IMR-90 (cell line): Measurements from ENCODE around the gene CYP3A4. TPM values are rescaled to one million over a fixed set of nuclear protein-coding genes. Genes with fewer than 3 reads are reported as not detected.

Experiments
- ATAC-seq: fragments of 200-7000 bp; cut with Tn5 transposase; 2 replicates; pipeline ENCODE4 v1.9.1; 2020; ENCODE audit warnings: low read depth, mild to moderate bottlenecking, moderate library complexity
- BruUV-seq: library from RNA; stranded (reverse); fragments of 400-500 nt; replicated peaks from 2 replicates; lab custom pipeline; 2021; lab: Mats Ljungman, UMichigan
- CTCF ChIA-PET: fragments of 300-600 bp; formaldehyde crosslinking; extraction: SDS; loops from one replicate; lab custom pipeline; 2021; ENCODE audit warnings: antibody characterized with exemption; lab: Yijun Ruan, JAX
- POLR2A ChIA-PET: fragments of 300-600 bp; sonication (Branson Sonifier 250); formaldehyde crosslinking; loops from one replicate; lab custom pipeline; 2022; ENCODE audit warnings: antibody characterized with exemption; ENCODE audit not compliant: unreplicated experiment; lab: Charles Lee
- DNase-seq: peaks from one replicate; pipeline ENCODE4 v3.0.0; 2013
- H2AFZ ChIP-seq: replicated peaks from 2 replicates; pipeline ENCODE3; 2013; ENCODE audit warnings: low read length, mild to moderate bottlenecking; ENCODE audit not compliant: poor library complexity
- H2AK5ac ChIP-seq: 2 replicates; pipeline ENCODE4 v1.6.1; 2013; ENCODE audit warnings: low read depth, low read length, inconsistent platforms
- H2AK9ac ChIP-seq: replicated peaks from 2 replicates; pipeline ENCODE3; 2013; ENCODE audit warnings: mild to moderate bottlenecking, low read depth, low read length, moderate library complexity; ENCODE audit not compliant: poor library complexity
- H2BK120ac ChIP-seq: 2 replicates; pipeline ENCODE4 v1.6.1; 2013; ENCODE audit warnings: low read depth, low read length, inconsistent platforms
- H2BK15ac ChIP-seq: 3 replicates; pipeline ENCODE4 v1.6.1; 2013; ENCODE audit warnings: low read depth, low read length, inconsistent platforms
- H2BK20ac ChIP-seq: 2 replicates; pipeline ENCODE4 v1.6.1; 2013; ENCODE audit warnings: low read depth, mild to moderate bottlenecking, inconsistent platforms, low read length, moderate library complexity
- H2BK5ac ChIP-seq: 2 replicates; pipeline ENCODE4 v1.6.1; 2013; ENCODE audit warnings: mild to moderate bottlenecking, low read depth, low read length, inconsistent platforms; ENCODE audit not compliant: poor library complexity, severe bottlenecking
- H3K14ac ChIP-seq: replicated peaks from 2 replicates; pipeline ENCODE4 v1.6.1; 2013; ENCODE audit warnings: low read depth, low read length, inconsistent platforms
- H3K18ac ChIP-seq: 2 replicates; pipeline ENCODE4 v1.6.1; 2013; ENCODE audit warnings: low read depth, low read length, control low read depth
- H3K23ac ChIP-seq: 2 replicates; pipeline ENCODE4 v1.6.1; 2013; ENCODE audit warnings: low read depth, low read length, inconsistent platforms
- H3K27ac ChIP-seq: 2 replicates; pipeline ENCODE4 v1.5.1; 2013; ENCODE audit warnings: mild to moderate bottlenecking, control low read depth, low read length; ENCODE audit not compliant: insufficient read depth
- H3K27me3 ChIP-seq: 2 replicates; pipeline ENCODE4 v1.6.1; 2013; ENCODE audit warnings: low read length; ENCODE audit not compliant: control insufficient read depth, insufficient read depth
- H3K36me3 ChIP-seq: 2 replicates; pipeline ENCODE4 v1.6.1; 2013; ENCODE audit warnings: low read length, mixed read lengths; ENCODE audit not compliant: control insufficient read depth, insufficient read depth
- H3K4ac ChIP-seq: 2 replicates; pipeline ENCODE4 v1.6.1; 2013; ENCODE audit warnings: low read depth, low read length, inconsistent platforms
- H3K4me1 ChIP-seq: 2 replicates; pipeline ENCODE4 v1.6.1; 2013; ENCODE audit warnings: low read length, mixed read lengths; ENCODE audit not compliant: control insufficient read depth, insufficient read depth
- H3K4me2 ChIP-seq: 2 replicates; pipeline ENCODE4 v1.6.1; 2013; ENCODE audit warnings: low read depth, mild to moderate bottlenecking, control low read depth, low read length, moderate library complexity
- H3K4me3 ChIP-seq: 2 replicates; pipeline ENCODE4 v1.5.1; 2013; ENCODE audit warnings: low read depth, mild to moderate bottlenecking, control low read depth, low read length, moderate library complexity; ENCODE audit not compliant: insufficient read depth
- H3K56ac ChIP-seq: 2 replicates; pipeline ENCODE4 v1.6.1; 2013; ENCODE audit warnings: low read length, inconsistent platforms; ENCODE audit not compliant: insufficient read depth; ENCODE audit errors: extremely low read depth
- H3K79me1 ChIP-seq, 2 experiments: 2 replicates each; pipeline ENCODE4 v1.6.1; 2013; ENCODE audit warnings: low read length in 2 of 2, inconsistent platforms in 1 of 2, low read depth in 1 of 2
- H3K9ac ChIP-seq: 2 replicates; pipeline ENCODE4 v1.6.1; 2013; ENCODE audit warnings: low read depth, low read length, control low read depth
- H3K9me1 ChIP-seq: 2 replicates; pipeline ENCODE4 v1.6.1; 2013; ENCODE audit warnings: low read length, inconsistent platforms; ENCODE audit not compliant: insufficient read depth
- H3K9me3 ChIP-seq: 2 replicates; pipeline ENCODE4 v1.6.1; 2013; ENCODE audit warnings: low read length; ENCODE audit not compliant: control insufficient read depth, insufficient read depth
- H4K20me1 ChIP-seq: 2 replicates; pipeline ENCODE4 v1.6.1; 2013; ENCODE audit warnings: low read length, inconsistent platforms; ENCODE audit not compliant: insufficient read depth
- H4K5ac ChIP-seq: 2 replicates; pipeline ENCODE4 v1.6.1; 2013; ENCODE audit warnings: mild to moderate bottlenecking, low read depth, low read length, control low read depth
- H4K8ac ChIP-seq, 2 experiments: 2 replicates each; pipeline ENCODE4 v1.6.1; 2013; ENCODE audit warnings: low read depth in 2 of 2, low read length in 2 of 2, control low read depth in 1 of 2, inconsistent platforms in 1 of 2
- H4K91ac ChIP-seq: 2 replicates; pipeline ENCODE4 v1.6.1; 2013; ENCODE audit warnings: low read depth, low read length, inconsistent platforms; ENCODE audit not compliant: insufficient read depth
- FOS ChIP-seq: fragments of 150-350 bp; IDR thresholded peaks from 2 replicates; pipeline ENCODE4 v1.6.1; 2016; ENCODE audit warnings: low read depth, low read length
- MAFK ChIP-seq: IDR thresholded peaks from 2 replicates; pipeline ENCODE4 v1.6.1; 2012; ENCODE audit warnings: low read depth, low read length, improper control_type of control experiment
- MAZ ChIP-seq: IDR thresholded peaks from 2 replicates; pipeline ENCODE4 v1.6.1; 2012; ENCODE audit warnings: low read depth, mild to moderate bottlenecking, low read length, improper control_type of control experiment, moderate library complexity, borderline replicate concordance
- NFE2L2 ChIP-seq: fragments of 150-350 bp; IDR thresholded peaks from 2 replicates; pipeline ENCODE4 v1.6.1; 2016; ENCODE audit warnings: low read depth, mild to moderate bottlenecking, low read length
- SMC3 ChIP-seq: fragments of 150-350 bp; IDR thresholded peaks from 2 replicates; pipeline ENCODE4 v1.6.1; 2016; ENCODE audit warnings: low read depth, mild to moderate bottlenecking, antibody characterized with exemption, low read length, moderate library complexity
- WGBS, 2 experiments: methylation state at CpG; one replicate each; pipeline versions ENCODE4 v1.1.5 to v1.1.7; 2013; ENCODE audit warnings: missing lambda C conversion rate in 2 of 2; ENCODE audit not compliant: insufficient read length in 1 of 2; ENCODE audit errors: extremely low coverage in 2 of 2; 5-methylcytosine and 5-hydroxymethylcytosine counted together
- dilution Hi-C: fragments of 300-500 bp; cut with HindIII; formaldehyde crosslinking; loops from one replicate; pipeline ENCODE4 v1.14.3; 2018; ENCODE audit warnings: low sequenced_read_pairs; ENCODE audit not compliant: unreplicated experiment
- in situ Hi-C: fragments of 300-500 bp; cut with MboI; formaldehyde crosslinking; loops from 3 replicates; pipeline ENCODE4 v1.14.3; 2019; ENCODE audit warnings: low sequenced_read_pairs, inconsistent platforms, mixed read lengths
- intact Hi-C: fragments of 100-400 bp; cut with micrococcal nuclease; formaldehyde crosslinking; loops from 2 replicates; pipeline ENCODE4 v1.10.0; 2022
- polyA plus RNA-seq, 3 experiments: library from polyadenylated mRNA; depleted of rRNA; stranded (reverse); fragments of >200 nt; gene quantifications; 2 replicates each; pipeline ENCODE4 v1.2.3, GENCODE V29; 2012; ENCODE audit warnings: low replicate concordance in 1 of 3
- total RNA-seq: library from RNA; depleted of rRNA; stranded (reverse); fragments of >200 nt; gene quantifications from 2 replicates; pipeline ENCODE4 v1.2.3, GENCODE V29; 2012
- TF ChIP-seq, protein P1 (sequence below): fragments of 150-350 bp; IDR thresholded peaks from 2 replicates; pipeline ENCODE4 v1.6.1; 2016; ENCODE audit warnings: low read depth, mild to moderate bottlenecking, low read length, moderate library complexity, borderline replicate concordance

CYP3A4 gene
- total and polyA plus RNA-seq, 2 of the 4 experiments (the other 2 are of a cell fraction), result not detected

DNA sequence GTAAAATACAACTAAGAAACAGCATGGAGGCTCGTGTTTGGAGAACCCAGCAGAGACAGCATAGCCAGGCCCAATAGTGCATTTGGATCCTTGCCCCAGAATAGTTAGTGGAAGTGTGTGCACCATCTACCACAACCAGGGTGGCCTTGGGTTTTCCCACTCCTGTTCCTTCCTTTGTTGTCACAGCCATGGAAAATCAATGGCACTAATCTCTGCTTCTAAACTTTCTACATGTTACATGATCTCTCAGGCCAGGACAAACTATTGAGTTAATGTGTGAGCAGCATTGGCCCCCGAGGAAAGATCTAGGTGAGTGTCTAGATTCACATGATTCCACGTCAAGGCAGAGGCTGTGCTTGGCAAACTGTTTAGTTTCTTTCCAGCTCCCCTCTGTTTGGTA lies 51.0 kb downstream of the CYP3A4 start:
- no peaks in the 10 kb centered on the region for H3K9me3 ChIP-seq
- 0% methylated on average over 1 of the region's 3 CpGs; no CpG with 5 or more reads in 1 of the 2 experiments for WGBS, 2 experiments

More for the DNA sequence above, 51.0 kb downstream of the CYP3A4 start:
- POLR2A ChIA-PET, result no interaction called here
- Histone ChIP-seq H3K18ac (no peak overlapping the region), H3K4me3 (no peak overlapping the region), H3K4me1 (0 out of 2 replicates have a peak, but pooled peaks cover 2% of the 10 kb centered on the region), H4K91ac (no peak overlapping the region), H2BK120ac (no peak overlapping the region), H3K14ac (no peak overlapping the region), H2AK9ac (no peak overlapping the region), H2AFZ (no peak overlapping the region), H2BK5ac (no peak overlapping the region), H3K56ac (no peak overlapping the region), H2BK15ac (no peak overlapping the region), H3K4ac (no peak overlapping the region), H3K9ac (no peak overlapping the region), H3K79me1 (no peaks in the 10 kb centered on the region), H3K4me2 (no peak overlapping the region), H2AK5ac (no peak overlapping the region), H3K27me3 (peaks cover 2% of the 10 kb centered on the region), H3K27ac (no peak overlapping the region), H2BK20ac (no peak overlapping the region), H3K23ac (no peak overlapping the region), H4K20me1 (no peaks in the 10 kb centered on the region), H3K9me1 (no peaks in the 10 kb centered on the region), H3K36me3 (no peaks in the 10 kb centered on the region), H4K8ac (no peak overlapping the region), H4K5ac (no peak overlapping the region)
- in situ Hi-C loops, result no loop called here
- ATAC-seq (no peak), DNase-seq (no peak)
- intact Hi-C loops, result no loop called here
- CTCF ChIA-PET, result no interaction called here
- dilution Hi-C loops, result no loop called here
- no TSS peak for BruUV-seq
- TF ChIP-seq, protein P1, sequence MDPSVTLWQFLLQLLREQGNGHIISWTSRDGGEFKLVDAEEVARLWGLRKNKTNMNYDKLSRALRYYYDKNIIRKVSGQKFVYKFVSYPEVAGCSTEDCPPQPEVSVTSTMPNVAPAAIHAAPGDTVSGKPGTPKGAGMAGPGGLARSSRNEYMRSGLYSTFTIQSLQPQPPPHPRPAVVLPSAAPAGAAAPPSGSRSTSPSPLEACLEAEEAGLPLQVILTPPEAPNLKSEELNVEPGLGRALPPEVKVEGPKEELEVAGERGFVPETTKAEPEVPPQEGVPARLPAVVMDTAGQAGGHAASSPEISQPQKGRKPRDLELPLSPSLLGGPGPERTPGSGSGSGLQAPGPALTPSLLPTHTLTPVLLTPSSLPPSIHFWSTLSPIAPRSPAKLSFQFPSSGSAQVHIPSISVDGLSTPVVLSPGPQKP, result no peak
- TF ChIP-seq SMC3 (no peak), MAZ (no peak), MAFK (no peak), NFE2L2 (no peak), FOS (no peak)
